ENCODE data around the gene PTPRJ. TPM values are rescaled to one million over a fixed set of nuclear protein-coding genes. Genes with fewer than 3 reads are reported as not detected.

PTPRJ gene
- total and polyA plus RNA-seq, 2 of the 13 experiments (the other 11 are each of a cell fraction or from before 2014, with no cell fraction given) = 1.0 to 1.2 TPM

DNA sequence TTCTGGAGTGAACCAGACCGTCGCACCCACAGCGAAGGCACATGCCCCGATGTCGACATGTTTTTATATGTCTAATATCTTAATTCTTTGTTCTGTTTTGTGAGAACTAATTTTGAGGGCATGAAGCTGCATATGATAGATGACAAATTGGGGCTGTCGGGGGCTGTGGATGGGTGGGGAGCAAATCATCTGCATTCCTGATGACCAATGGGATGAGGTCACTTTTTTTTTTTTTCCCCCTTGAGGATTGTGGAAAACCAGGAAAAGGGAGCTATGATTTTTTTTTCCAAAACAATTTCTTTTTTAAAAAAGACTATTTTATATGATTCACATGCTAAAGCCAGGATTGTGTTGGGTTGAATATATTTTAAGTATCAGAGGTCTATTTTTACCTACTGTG lies 187.0 kb downstream of the PTPRJ start:
- no peak for DNase-seq (ENCODE audit: low spot score)
- 87% methylated on average over 6 of the region's 6 CpGs for WGBS (ENCODE audit: low lambda C conversion rate)
- FAIRE-seq = no peak
- Histone ChIP-seq H4K20me1 (ENCODE audit: insufficient read depth, low read length) (no peaks in the 10 kb centered on the region), H3K9ac (ENCODE audit: insufficient read depth, low read depth, low read length) (no peak overlapping the region), H3K9me3 (ENCODE audit: low read length) (no peaks in the 10 kb centered on the region), H3K4me2 (ENCODE audit: low read depth, low read length) (no peak overlapping the region), H3K27me3 (ENCODE audit: control insufficient read depth in 1 of 2, insufficient read depth in 2 of 2, low read length in 2 of 2) (no peaks in the 10 kb centered on the region), H3K4me1 (ENCODE audit: insufficient read depth, low read length) (no peaks in the 10 kb centered on the region), H3K36me3 (replicated peaks in 1 of 2; ENCODE audit: control insufficient read depth in 1 of 2, insufficient read depth in 2 of 2, low read length in 2 of 2) (no peaks in the 10 kb centered on the region), H2AFZ (ENCODE audit: low read length) (no peak overlapping the region), H3K79me2 (ENCODE audit: insufficient read depth, low read length) (no peaks in the 10 kb centered on the region), H3K4me3 (replicated peaks in 1 of 3; ENCODE audit: insufficient read depth in 1 of 3, low read depth in 2 of 3, low read length in 3 of 3) (no peak overlapping the region), H3K27ac (ENCODE audit: extremely low read length, insufficient read depth, low read length) (no peak overlapping the region)
- no TSS peak for BruUV-seq (replicated peaks)
- POLR2A ChIA-PET = no interaction called here
- in situ Hi-C loops (cut with HindIII; ENCODE audit: extremely low pct_ligation_motif_present, low pct_unique_long_range_greater_than_20kb) = no loop called here
- intact Hi-C loops (cut with micrococcal nuclease; ENCODE audit: unreplicated experiment) = no loop called here
- TF ChIP-seq TBL1XR1 (IDR thresholded peaks at IDR 0.05; ENCODE audit: borderline replicate concordance, low read length, partially characterized antibody) = no peak
- no peak for TF ChIP-seq ZSCAN9 (CRISPR knock-in tag; IDR thresholded peaks at IDR 0.05; ENCODE audit: borderline replicate concordance)
- TF ChIP-seq ATF7 (IDR thresholded peaks at IDR 0.05) = 0 out of 2 replicates have a peak, but pooled peaks have one; percentile 6
- TF ChIP-seq ATF7 (CRISPR knock-in tag; IDR thresholded peaks at IDR 0.05) = no peak
- TF ChIP-seq, protein P1, sequence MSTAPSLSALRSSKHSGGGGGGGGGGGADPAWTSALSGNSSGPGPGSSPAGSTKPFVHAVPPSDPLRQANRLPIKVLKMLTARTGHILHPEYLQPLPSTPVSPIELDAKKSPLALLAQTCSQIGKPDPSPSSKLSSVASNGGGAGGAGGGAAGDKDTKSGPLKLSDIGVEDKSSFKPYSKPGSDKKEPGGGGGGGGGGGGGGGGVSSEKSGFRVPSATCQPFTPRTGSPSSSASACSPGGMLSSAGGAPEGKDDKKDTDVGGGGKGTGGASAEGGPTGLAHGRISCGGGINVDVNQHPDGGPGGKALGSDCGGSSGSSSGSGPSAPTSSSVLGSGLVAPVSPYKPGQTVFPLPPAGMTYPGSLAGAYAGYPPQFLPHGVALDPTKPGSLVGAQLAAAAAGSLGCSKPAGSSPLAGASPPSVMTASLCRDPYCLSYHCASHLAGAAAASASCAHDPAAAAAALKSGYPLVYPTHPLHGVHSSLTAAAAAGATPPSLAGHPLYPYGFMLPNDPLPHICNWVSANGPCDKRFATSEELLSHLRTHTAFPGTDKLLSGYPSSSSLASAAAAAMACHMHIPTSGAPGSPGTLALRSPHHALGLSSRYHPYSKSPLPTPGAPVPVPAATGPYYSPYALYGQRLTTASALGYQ (CRISPR knock-in tag; IDR thresholded peaks at IDR 0.05) = no peak
- TF ChIP-seq, protein P2, sequence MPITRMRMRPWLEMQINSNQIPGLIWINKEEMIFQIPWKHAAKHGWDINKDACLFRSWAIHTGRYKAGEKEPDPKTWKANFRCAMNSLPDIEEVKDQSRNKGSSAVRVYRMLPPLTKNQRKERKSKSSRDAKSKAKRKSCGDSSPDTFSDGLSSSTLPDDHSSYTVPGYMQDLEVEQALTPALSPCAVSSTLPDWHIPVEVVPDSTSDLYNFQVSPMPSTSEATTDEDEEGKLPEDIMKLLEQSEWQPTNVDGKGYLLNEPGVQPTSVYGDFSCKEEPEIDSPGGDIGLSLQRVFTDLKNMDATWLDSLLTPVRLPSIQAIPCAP (CRISPR knock-in tag; IDR thresholded peaks at IDR 0.05; ENCODE audit: low read depth) = no peak
- TF ChIP-seq TOE1 (CRISPR knock-in tag; IDR thresholded peaks at IDR 0.05) = no peak
- no peak for ATAC-seq
- CTCF ChIA-PET (ENCODE audit: low intra/inter-chr PET ratio, low total read pairs) = no interaction called here
